Fibroblast of villous mesenchyme (primary cell): ENCODE measurements around the gene VWCE. TPM values are rescaled to one million over a fixed set of nuclear protein-coding genes. Genes with fewer than 3 reads are reported as not detected.
"Not testable (repeated sequence)": the region's sequence is repeated elsewhere in the genome, so short reads cannot be mapped to it uniquely, and the experiment has no call there.

Experiments
- DNase-seq: peaks from one replicate; pipeline ENCODE4 v3.0.0-alpha.2; 2010; ENCODE audit warnings: low read depth
- H3K4me3 ChIP-seq: 2 replicates; pipeline ENCODE4 v1.5.1; 2011; ENCODE audit warnings: low read depth, mild to moderate bottlenecking, low read length
- CTCF ChIP-seq: IDR thresholded peaks from 2 replicates; pipeline ENCODE4 v1.5.1; 2012; ENCODE audit warnings: low read depth, mild to moderate bottlenecking, low read length; ENCODE audit not compliant: insufficient read depth
- total RNA-seq: library from RNA; depleted of rRNA; stranded (reverse); fragments of >200 nt; gene quantifications from 2 replicates; pipeline ENCODE4 v1.2.3, GENCODE V29; 2012

Gene VWCE
- total RNA-seq, 1 donor: 2.2 TPM

GRCh38 chr11:61254403-61255025, 40.6 kb downstream of the VWCE start:
- no peak overlapping the region for H3K4me3 ChIP-seq
- DNase-seq: peak; percentile 56
- TF ChIP-seq CTCF: peak; percentile 89

DNA sequence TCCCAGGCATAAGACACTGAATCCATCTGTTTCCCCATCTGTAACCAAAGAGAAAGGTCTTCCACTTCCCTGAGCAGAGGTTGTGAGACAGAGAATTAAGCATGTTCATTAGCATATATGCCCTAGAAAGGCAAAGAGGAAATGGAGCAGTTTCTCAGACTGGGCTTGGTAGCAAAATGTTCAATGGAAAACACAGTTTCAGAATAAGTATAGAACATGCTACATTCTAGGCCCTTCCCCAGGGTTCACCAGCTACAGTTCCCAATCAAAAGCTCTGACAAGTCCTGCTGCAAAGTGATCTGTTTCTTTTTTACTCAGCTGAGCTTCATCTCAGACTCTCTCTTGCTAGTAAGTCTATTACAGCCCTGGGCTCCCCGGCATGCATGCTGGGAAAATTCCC, 42.8 kb downstream of the VWCE start:
- DNase-seq, H3K4me3 ChIP-seq: not testable (repeated sequence)

DNA sequence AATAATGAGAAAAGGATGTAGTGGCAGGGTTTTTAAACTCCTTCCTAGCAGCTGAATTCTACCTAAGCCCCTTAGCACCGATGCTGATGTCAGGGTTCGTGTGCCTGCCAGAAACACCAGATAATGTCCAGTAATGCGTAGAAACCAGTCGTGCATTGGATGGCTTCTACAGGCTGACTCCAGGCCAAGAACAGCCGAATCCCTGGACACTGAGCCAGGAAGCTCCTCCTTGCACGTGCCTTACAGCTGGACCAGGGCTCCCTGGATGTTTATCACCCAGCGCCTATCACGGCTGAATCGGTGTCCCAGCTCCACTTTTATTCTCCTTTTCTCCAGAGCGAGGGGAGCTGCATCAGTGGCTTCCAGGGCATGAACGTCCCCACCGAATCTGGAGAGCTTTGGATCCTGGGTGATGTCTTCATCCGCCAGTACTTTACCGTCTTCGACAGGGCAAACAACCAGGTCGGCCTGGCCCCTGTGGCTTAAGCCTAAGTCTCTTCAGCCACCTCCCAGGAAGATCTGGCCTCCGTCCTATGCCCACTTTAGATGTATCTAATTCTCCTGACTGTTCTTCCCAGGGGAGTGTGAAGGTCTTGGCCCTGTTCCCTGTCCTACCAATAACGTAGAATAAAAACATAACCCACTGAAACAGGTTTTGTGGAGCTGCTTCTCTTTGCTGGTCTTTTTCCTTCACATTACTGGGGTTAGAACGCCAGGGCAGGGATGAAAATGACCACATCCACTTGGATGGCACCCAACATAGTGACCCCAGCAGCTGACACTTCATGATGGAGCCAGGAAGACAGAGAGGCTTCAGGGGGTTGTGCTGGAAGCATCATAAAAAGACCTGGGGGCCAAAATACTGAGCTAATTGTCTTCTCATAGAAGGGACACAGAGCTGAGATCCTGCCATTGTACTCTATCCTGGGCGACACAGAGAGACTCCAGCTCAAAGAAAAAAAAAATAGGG, 44.0 kb downstream of the VWCE start:
- not testable (repeated sequence) for H3K4me3 ChIP-seq
- peak; percentile 26 for DNase-seq

- not testable (repeated sequence) for DNase-seq, H3K4me3 ChIP-seq
These were observed 45.9 kb downstream of the VWCE start for GRCh38 chr11:61249201-61249600.

- DNase-seq, H3K4me3 ChIP-seq: not testable (repeated sequence)
These were observed 47.0 kb downstream of the VWCE start for GRCh38 chr11:61248071-61248470.

DNA sequence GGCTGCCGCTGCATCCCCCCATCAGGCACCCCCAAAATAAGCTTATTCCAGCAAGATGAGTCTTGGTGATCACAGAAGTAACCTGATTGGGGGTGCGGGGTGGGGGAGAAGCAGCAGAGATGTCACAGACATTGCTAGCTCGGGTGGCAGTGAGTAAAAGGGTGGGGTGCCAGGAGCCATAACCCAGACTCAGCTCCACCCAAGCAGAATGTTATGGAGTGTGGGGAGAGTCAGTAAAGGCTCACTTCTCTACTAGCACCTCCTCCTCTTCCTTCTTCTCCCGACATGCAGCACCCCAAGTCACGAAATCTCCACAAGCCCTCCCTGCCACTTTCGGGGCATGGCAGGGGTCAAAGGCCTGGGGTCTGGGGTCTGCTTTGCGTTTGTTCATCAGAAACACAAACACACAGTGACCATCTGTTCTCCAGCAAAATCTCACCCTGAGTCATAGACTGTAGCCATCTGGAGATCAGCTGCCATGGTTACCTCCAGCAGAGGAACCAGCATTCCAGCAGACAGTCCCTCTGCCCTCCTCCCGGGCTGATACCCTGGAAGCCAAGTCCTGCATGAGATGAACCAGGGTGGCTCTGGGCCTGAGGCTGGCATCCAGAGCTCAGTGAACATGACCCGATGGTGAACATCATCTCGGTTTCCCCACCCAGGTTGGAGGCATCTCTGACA, 49.7 kb downstream of the VWCE start:
- not testable (repeated sequence) for H3K4me3 ChIP-seq, DNase-seq

GRCh38 chr11:61241526-61241925, 53.6 kb downstream of the VWCE start:
- H3K4me3 ChIP-seq, DNase-seq: not testable (repeated sequence)

GRCh38 chr11:61240875-61241274, 54.2 kb downstream of the VWCE start, which contains the start of gene PGA5:
TSS of gene PGA5 (plus strand) at chr11:61241175. CDS start at chr11:61241227, 52 bp downstream.
- not testable (repeated sequence) for DNase-seq, H3K4me3 ChIP-seq

DNA sequence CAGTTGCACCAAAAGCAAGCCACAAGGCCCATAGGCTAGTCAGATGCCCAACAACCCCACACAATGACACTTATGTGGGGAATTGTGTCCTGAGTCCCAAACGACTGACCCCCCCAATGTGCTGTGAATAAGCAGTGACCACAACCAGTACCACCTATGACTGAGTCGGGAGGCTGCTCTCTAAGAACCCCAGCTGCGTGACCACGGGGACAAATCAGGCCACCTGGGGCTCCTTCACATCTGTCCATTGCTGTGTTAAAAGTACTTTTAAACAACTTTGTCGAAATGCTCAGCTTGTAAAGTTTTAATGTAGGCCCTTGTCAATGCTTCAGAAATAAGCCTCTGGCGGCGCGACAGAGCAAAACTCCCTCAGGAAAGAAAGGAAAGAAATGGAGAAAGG, 54.8 kb downstream of the VWCE start:
- not testable (repeated sequence) for H3K4me3 ChIP-seq, DNase-seq

DNA sequence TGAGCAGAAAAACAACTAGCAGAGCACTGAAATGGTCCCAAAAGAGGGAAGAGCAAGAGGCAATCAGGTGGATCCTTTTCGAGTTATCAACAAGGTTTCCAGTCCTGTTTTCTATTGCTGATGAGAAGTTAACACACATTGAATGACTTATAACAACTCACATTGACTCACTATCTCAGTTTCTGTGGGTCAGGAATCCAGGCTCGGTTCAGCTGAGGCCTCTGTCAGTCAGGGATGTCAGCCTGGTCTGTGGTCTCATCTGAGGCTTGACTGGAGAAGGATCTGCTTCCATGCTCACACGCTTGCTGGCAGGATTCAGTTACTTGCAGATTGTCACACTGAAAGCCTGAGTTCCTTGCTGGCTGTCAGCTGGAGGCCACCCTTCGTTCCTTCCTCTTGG, 58.0 kb downstream of the VWCE start:
- not testable (repeated sequence) for DNase-seq, H3K4me3 ChIP-seq

DNA sequence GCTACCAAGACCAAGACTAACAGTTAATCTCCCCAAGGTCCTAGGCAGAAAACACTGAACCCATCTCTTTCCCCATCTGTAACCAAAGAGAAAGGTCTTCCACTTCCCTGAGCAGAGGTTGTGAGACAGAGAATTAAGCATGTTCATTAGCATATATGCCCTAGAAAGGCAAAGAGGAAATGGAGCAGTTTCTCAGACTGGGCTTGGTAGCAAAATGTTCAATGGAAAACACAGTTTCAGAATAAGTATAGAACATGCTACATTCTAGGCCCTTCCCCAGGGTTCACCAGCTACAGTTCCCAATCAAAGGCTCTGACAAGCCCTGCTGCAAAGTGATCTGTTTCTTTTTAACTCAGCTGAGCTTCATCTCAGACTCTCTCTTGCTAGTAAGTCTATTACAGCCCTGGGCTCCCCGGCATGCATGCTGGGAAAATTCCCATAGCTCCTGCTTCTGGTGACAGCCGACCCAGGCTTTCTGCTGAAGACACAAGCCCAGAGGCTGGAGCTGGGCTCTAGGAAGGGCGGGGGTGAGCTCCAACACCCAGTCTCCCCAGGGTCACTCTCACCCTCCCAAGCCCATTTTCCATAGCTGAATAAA, 62.5 kb downstream of the VWCE start:
- not testable (repeated sequence) for H3K4me3 ChIP-seq, DNase-seq

GRCh38 chr11:61231585-61231984, 63.5 kb downstream of the VWCE start:
- not testable (repeated sequence) for DNase-seq, H3K4me3 ChIP-seq

DNA sequence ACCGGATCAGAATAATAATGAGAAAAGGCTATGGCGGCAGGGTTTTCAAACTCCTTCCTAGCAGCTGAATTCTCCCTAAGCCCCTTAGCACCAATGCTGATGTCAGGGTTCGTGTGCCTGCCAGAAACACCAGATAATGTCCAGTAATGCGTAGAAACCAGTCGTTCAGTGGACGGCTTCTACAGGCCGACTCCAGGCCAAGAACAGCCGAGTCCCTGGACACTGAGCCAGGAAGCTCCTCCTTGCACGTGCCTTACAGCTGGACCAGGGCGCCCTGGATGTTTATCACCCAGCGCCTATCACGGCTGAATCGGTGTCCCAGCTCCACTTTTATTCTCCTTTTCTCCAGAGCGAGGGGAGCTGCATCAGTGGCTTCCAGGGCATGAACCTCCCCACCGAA, 64.1 kb downstream of the VWCE start:
- not testable (repeated sequence) for DNase-seq, H3K4me3 ChIP-seq

GRCh38 chr11:61229458-61229857, 65.7 kb downstream of the VWCE start:
- DNase-seq, H3K4me3 ChIP-seq: not testable (repeated sequence)

- DNase-seq, H3K4me3 ChIP-seq: not testable (repeated sequence)
These were observed 68.5 kb downstream of the VWCE start for GRCh38 chr11:61226457-61227137.

DNA sequence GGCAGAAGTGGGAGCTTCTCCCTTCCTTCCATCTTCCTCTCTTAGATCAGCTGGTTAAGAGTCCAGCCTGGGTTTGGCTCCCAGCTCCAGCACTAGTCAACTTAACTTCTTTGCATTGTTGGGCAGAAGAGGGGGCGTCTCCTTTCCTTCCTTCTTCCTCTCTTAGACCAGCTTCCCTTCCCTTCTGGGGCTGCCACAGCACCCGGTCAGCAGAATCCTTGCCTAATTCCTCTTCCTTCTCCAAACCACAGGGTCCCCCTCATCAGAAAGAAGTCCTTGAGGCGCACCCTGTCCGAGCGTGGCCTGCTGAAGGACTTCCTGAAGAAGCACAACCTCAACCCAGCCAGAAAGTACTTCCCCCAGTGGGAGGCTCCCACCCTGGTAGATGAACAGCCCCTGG, 72.4 kb downstream of the VWCE start:
- DNase-seq, H3K4me3 ChIP-seq: not testable (repeated sequence)

- not testable (repeated sequence) for DNase-seq, H3K4me3 ChIP-seq
These were observed 73.1 kb downstream of the VWCE start, which contains the start of gene PGA4 for GRCh38 chr11:61222047-61222446. TSS of gene PGA4 (plus strand) at chr11:61222347. CDS start at chr11:61222401, 54 bp downstream.
